Mesendoderm (in vitro differentiated cells): ENCODE results near the gene SOX12.
A peak's percentile ranks its signal among the peaks of the same experiment; 100 is the strongest.

Experiments used
- DNase-seq: peaks from one replicate; pipeline ENCODE4 v3.0.0; 2013
- H2AK5ac ChIP-seq: 2 replicates; pipeline ENCODE4 v1.6.1; 2013; ENCODE audit warnings: low read length, inconsistent platforms
- H2BK120ac ChIP-seq: 2 replicates; pipeline ENCODE4 v1.6.1; 2013; ENCODE audit warnings: low read depth, mild to moderate bottlenecking, low read length, moderate library complexity, mixed read lengths
- H2BK15ac ChIP-seq: replicated peaks from 2 replicates; pipeline ENCODE4 v1.6.1; 2013; ENCODE audit warnings: low read depth, mild to moderate bottlenecking, moderate library complexity
- H2BK5ac ChIP-seq: 2 replicates; pipeline ENCODE4 v1.6.1; 2013; ENCODE audit warnings: low read length, inconsistent platforms
- H3K18ac ChIP-seq: 2 replicates; pipeline ENCODE4 v1.6.1; 2013; ENCODE audit warnings: mild to moderate bottlenecking, low read length, mixed read lengths
- H3K23ac ChIP-seq: one replicate; pipeline ENCODE4 v1.6.1; 2013; ENCODE audit warnings: low read length
- H3K27ac ChIP-seq: 2 replicates; pipeline ENCODE4 v1.5.1; 2013; ENCODE audit warnings: low read depth, mild to moderate bottlenecking, inconsistent platforms, low read length, moderate library complexity
- H3K27me3 ChIP-seq: 2 replicates; pipeline ENCODE4 v1.6.1; 2013; ENCODE audit warnings: low read length, control low read depth, mild to moderate bottlenecking, inconsistent platforms; ENCODE audit not compliant: insufficient read depth, poor library complexity
- H3K36me3 ChIP-seq: 2 replicates; pipeline ENCODE4 v1.6.1; 2013; ENCODE audit warnings: low read length, inconsistent platforms; ENCODE audit not compliant: control insufficient read depth, insufficient read depth
- H3K4ac ChIP-seq: one replicate; pipeline ENCODE4 v1.6.1; 2013; ENCODE audit warnings: low read depth, mild to moderate bottlenecking, low read length, moderate library complexity
- H3K4me1 ChIP-seq: 2 replicates; pipeline ENCODE4 v1.6.1; 2013; ENCODE audit warnings: low read depth, low read length, inconsistent platforms; ENCODE audit not compliant: control insufficient read depth
- H3K4me2 ChIP-seq: 2 replicates; pipeline ENCODE4 v1.6.1; 2013; ENCODE audit warnings: low read length
- H3K4me3 ChIP-seq: 2 replicates; pipeline ENCODE4 v1.5.1; 2013; ENCODE audit warnings: mild to moderate bottlenecking, low read length
- H3K56ac ChIP-seq: one replicate; pipeline ENCODE4 v1.6.1; 2013; ENCODE audit warnings: low read length
- H3K79me1 ChIP-seq: 2 replicates; pipeline ENCODE4 v1.6.1; 2013; ENCODE audit warnings: low read length, inconsistent platforms
- H3K79me2 ChIP-seq: 2 replicates; pipeline ENCODE4 v1.6.1; 2013; ENCODE audit warnings: mild to moderate bottlenecking, low read length; ENCODE audit not compliant: control insufficient read depth, insufficient read depth
- H3K9ac ChIP-seq: 2 replicates; pipeline ENCODE4 v1.6.1; 2013; ENCODE audit warnings: low read length, inconsistent platforms
- H4K5ac ChIP-seq: one replicate; pipeline ENCODE4 v1.6.1; 2013; ENCODE audit warnings: low read length
- H4K8ac ChIP-seq: one replicate; pipeline ENCODE4 v1.6.1; 2013; ENCODE audit warnings: low read depth, mild to moderate bottlenecking, control low read depth, low read length, moderate library complexity
- WGBS: extraction: QIAGEN DNeasy Blood & Tissue Kit; methylation state at CpG from one replicate; pipeline ENCODE4 v1.1.7; 2013; ENCODE audit warnings: low lambda C conversion rate, missing lambda C conversion rate; ENCODE audit not compliant: insufficient coverage; ENCODE audit errors: extremely low coverage; 5-methylcytosine and 5-hydroxymethylcytosine counted together

SOX12 gene

GRCh38 chr20:362271-363254, 37.2 kb downstream of the SOX12 start:
- Histone ChIP-seq H3K9ac (no peak overlapping the region), H3K23ac (no peak overlapping the region), H2BK120ac (no peak overlapping the region), H4K8ac (no peak overlapping the region), H3K36me3 (no peaks in the 10 kb centered on the region), H3K56ac (no peak overlapping the region), H4K5ac (no peak overlapping the region), H3K79me2 (no peaks in the 10 kb centered on the region), H3K27ac (no peak overlapping the region), H3K4me2 (no peak overlapping the region), H2BK5ac (no peak overlapping the region), H3K4ac (no peak overlapping the region), H3K4me3 (no peak overlapping the region), H3K27me3 (no peaks in the 10 kb centered on the region), H3K18ac (no peak overlapping the region), H3K79me1 (no peaks in the 10 kb centered on the region), H2AK5ac (no peak overlapping the region), H2BK15ac (no peak overlapping the region), H3K4me1 (peaks cover 3% of the 10 kb centered on the region)
- peak; percentile 61 for DNase-seq
- WGBS: 100% methylated on average over 1 of the region's 13 CpGs

GRCh38 chr20:363319-364078, 38.1 kb downstream of the SOX12 start:
- Histone ChIP-seq H3K4me3 (no peak overlapping the region), H4K8ac (no peak overlapping the region), H3K79me2 (no peaks in the 10 kb centered on the region), H2BK5ac (no peak overlapping the region), H3K4ac (no peak overlapping the region), H3K27me3 (no peaks in the 10 kb centered on the region), H3K4me1 (peaks cover 3% of the 10 kb centered on the region), H3K27ac (no peak overlapping the region), H3K23ac (no peak overlapping the region), H3K18ac (no peak overlapping the region), H3K9ac (no peak overlapping the region), H2BK120ac (no peak overlapping the region), H3K36me3 (no peaks in the 10 kb centered on the region), H3K56ac (peak overlapping the region; percentile 17), H2BK15ac (no peak overlapping the region), H2AK5ac (no peak overlapping the region), H3K79me1 (no peaks in the 10 kb centered on the region), H4K5ac (no peak overlapping the region), H3K4me2 (no peak overlapping the region)
- DNase-seq: no peak
- WGBS: no CpG with 5 or more reads among the region's 13 CpGs

- no peak overlapping the region for H2BK5ac ChIP-seq
These were observed 39.8 kb downstream of the SOX12 start for GRCh38 chr20:364905-365794.

GRCh38 chr20:366041-366718, 40.8 kb downstream of the SOX12 start:
- Histone ChIP-seq H4K5ac (no peak overlapping the region), H2BK5ac (no peak overlapping the region), H2AK5ac (no peak overlapping the region), H2BK120ac (no peak overlapping the region), H3K27me3 (no peaks in the 10 kb centered on the region), H3K27ac (no peak overlapping the region), H2BK15ac (no peak overlapping the region), H3K36me3 (no peaks in the 10 kb centered on the region), H4K8ac (no peak overlapping the region), H3K79me1 (no peaks in the 10 kb centered on the region), H3K4me3 (no peak overlapping the region), H3K79me2 (no peaks in the 10 kb centered on the region), H3K56ac (no peak overlapping the region), H3K4ac (no peak overlapping the region), H3K23ac (no peak overlapping the region), H3K4me1 (no peaks in the 10 kb centered on the region), H3K9ac (no peak overlapping the region), H3K4me2 (no peak overlapping the region), H3K18ac (no peak overlapping the region)
- no peak for DNase-seq
- WGBS: no CpG with 5 or more reads among the region's 7 CpGs

More at GRCh38 chr20:364905-365794, 39.8 kb downstream of the SOX12 start:
- Histone ChIP-seq H4K5ac (no peak overlapping the region), H3K36me3 (no peaks in the 10 kb centered on the region), H2BK120ac (no peak overlapping the region), H3K56ac (no peak overlapping the region), H3K27ac (no peak overlapping the region), H3K9ac (no peak overlapping the region), H3K27me3 (no peaks in the 10 kb centered on the region), H3K4ac (no peak overlapping the region), H2BK15ac (no peak overlapping the region), H3K18ac (no peak overlapping the region), H3K79me2 (no peaks in the 10 kb centered on the region), H3K23ac (no peak overlapping the region), H3K79me1 (no peaks in the 10 kb centered on the region), H3K4me2 (no peak overlapping the region), H2AK5ac (no peak overlapping the region), H3K4me3 (no peak overlapping the region), H4K8ac (no peak overlapping the region), H3K4me1 (peaks cover under 1% of the 10 kb centered on the region)
- WGBS: no CpG with 5 or more reads among the region's 9 CpGs
- DNase-seq: peak; percentile 76
